NCI-H345 treated with DMSO at 0.1 percent for 48 hours (cell line): ENCODE results near the gene EEF1A1.
"Not testable (repeated sequence)": the region's sequence is repeated elsewhere in the genome, so short reads cannot be mapped to it uniquely, and the experiment has no call there.

ENCODE experiments used
- DNase-seq: peaks from one replicate; lab custom pipeline; 2025; ENCODE audit not compliant: unreplicated experiment; lab: John Stamatoyannopoulos, UW

EEF1A1 gene

DNA sequence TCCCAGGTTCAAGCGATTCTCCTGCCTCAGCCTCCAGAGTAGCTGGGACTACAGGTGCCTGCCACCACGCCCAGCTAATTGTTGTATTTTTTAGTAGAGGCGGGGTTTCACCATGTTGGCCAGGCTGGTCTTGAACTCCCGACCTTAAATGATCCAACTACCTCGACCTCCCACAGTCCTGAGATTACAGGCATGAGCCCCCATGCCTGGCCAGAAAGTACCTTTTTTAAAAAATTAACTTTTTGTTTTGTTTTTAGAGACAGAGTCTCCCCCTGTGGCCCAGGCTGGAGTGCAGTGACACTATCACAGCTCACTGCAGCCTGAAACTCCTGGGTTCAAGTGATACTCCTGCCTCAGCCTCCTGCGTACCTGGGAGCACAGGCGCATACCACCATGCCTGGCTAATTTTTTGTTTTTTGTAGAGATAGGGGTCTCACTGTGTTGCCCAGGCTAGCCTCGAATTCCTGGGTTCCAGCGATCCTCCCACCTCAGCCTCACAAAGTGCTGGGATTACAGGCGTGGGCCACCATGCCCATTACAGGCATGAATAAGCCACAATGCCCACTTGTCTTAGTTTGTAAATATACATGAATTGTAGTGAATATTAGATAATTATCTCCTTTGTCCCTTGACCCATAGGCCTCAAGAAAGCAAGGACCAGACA, 17.4 kb upstream of the EEF1A1 start:
- DNase-seq: no peak

DNA sequence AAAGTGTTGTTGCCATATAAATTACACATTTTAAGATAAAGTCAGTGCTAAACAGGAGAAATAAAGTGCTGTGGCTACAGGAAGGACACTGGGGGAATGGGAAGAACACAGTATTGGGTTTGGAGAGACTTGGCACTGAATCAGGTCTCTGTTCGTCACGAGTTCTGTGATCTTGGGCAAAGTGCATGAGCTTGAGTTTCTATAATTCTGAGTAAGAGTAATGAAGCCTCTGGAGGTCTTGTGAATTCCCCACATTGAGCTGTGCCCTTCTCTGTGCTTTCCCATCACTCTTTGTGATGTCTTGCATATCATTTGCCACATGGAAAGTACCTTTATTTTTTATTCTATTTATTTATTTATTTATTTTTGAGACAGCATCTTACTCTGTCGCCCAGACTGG, 16.8 kb upstream of the EEF1A1 start:
- DNase-seq: no peak

DNA sequence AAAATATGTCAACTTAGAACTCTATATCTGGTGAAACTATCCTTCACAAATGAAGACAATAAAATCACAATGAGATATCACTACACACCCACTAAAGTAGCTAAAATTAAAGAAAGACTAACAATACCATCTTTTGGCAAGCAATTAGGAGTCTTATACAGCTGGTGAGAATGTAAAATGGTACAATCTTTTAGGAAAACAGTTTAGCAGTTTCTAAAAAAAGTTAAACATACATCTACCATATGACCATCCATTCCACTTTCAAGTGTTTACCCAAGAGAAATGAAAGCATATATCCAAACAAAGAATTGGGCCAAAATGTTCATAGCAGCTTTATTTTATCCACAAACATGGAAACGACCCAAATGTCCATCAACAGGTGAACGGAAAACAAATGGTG, 13.8 kb upstream of the EEF1A1 start:
- no peak for DNase-seq

DNA sequence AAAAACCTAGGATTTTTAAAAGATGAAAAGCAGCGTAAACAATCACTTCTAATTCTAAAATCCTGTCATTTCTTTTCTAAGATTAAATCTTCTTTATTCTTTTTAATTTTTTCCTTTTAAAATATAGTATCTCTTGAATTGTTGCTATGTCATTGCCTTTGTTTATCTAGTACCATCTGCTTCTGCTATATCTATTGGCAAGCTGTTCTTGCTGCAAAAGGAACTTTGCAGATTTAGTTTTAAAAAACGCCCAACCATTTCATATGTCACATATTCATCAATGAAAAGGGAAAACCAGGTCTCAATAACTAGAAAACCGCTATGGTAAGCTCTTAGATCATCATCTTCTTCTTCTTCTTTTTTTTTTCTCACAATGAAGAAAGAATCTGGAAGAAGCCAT, 11.5 kb upstream of the EEF1A1 start:
- no peak for DNase-seq

DNA sequence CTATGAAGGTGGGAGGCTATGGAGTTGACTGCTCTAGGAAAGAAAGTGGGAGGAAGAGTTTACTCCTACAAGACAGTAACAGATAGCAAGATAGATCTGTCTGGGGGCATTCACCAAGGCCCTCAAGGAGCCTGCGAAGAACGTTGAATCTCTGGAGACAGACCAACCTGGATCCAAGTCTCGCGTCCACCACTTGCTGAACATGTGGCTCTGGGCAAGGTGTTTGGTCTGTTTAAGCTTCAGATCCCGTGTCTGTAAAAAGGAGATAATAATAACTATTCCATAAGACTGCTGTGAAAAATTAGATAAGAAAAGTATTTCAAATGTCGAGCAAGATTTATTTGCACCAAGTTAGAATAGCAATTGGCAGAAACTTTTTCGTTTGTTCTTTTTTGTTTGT, 8.1 kb upstream of the EEF1A1 start:
- DNase-seq: no peak

DNA sequence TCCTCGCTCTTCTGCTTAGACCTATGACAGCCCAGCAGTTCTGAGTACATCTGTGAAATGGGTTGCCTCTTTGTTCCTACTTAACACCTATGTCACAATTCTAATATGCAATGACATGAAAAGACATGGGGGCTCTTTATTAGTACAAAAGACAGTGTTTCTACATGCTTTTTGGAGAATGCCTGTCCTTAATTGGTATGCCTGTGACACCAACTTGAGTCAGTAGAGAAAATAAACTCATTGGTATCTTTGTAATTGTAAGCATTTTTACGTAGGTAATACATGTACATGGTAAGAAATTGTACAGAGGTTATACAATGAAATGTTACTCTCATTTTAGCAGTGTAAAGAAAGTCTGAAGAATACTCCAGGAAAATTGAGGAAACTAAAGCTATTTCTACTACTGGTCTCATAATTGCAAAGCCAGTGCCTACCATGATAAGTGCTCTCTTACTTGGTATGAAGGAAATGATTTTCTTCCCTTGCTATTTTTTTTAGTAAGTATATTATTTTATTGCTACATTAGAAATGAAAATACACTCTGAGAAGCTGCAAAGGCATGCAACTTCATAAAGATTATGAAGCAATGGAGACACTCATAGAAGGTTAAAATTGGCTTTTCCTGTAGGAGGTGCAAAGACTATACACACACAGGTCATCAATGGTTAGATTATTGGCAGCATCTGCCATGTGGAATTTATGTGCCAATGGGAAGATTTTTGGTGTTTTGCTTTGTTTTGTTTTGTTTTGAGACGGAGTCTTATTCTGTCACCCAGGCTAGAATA, 4.9 kb upstream of the EEF1A1 start:
- no peak for DNase-seq

DNA sequence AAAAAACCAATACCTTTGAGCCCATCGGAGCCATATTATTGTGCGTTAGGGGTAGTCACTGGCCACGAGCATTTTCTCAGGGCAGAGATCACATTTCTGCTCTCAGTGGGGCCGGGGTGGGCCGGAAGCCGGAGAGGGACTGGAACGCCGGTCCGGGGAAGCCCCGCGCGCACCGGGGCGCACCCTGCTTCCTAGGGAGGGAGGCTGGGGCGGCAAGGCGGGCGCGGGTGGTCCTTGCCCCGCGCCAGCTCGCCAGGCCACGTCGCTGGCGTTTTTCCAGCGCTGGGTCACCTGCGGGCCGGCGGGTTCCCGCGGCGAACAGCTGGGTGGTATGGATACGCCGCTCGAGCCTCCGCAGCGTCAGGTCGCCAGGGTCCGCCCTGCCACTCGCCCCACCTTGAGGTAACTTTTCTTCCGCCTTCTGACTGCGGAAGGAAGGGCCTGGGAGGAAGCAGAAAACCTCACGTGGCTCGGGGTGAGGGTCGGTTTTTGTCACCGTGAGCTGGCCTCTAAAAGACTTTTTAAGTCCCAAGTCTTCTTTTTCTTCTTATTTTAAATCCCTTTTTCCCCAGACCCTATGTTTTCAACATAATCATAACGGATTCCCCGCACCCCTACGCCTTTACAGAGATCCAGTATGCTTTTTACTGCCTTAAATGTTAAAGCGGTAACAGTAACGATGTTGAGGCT, 2.7 kb upstream of the EEF1A1 start:
- DNase-seq: no peak

DNA sequence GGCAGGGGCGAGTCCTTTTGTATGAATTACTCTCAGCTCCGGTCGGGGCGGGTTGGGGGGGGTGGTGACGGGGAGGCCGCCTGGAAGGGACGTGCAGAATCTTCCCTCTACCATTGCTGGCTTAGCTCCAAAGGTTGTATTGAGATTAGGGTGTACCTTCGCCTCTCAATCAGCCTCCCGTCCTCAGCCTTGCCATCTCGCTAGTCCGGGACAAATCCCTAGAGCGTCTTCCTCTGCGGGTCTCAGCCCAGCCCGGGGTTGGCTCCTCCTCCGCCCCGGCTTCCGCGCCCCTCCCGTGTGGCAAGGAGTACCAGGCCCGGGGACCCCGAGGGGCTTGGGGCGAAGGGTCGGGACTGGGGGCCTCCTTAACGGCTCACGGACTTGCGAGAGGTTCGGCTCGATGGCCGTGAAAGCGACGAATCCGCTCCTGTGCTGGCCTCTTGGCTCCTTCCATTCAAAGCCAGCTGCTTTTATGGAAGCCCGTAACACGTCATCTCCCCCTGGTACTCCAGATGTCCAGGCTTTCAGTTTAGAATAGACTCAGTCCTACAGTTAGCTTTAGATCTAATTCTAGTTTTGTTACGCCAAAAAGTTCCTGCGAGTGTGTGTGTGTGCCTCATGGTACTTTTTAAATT, 636 bp upstream of the EEF1A1 start:
- peak; percentile 69 for DNase-seq

DNA sequence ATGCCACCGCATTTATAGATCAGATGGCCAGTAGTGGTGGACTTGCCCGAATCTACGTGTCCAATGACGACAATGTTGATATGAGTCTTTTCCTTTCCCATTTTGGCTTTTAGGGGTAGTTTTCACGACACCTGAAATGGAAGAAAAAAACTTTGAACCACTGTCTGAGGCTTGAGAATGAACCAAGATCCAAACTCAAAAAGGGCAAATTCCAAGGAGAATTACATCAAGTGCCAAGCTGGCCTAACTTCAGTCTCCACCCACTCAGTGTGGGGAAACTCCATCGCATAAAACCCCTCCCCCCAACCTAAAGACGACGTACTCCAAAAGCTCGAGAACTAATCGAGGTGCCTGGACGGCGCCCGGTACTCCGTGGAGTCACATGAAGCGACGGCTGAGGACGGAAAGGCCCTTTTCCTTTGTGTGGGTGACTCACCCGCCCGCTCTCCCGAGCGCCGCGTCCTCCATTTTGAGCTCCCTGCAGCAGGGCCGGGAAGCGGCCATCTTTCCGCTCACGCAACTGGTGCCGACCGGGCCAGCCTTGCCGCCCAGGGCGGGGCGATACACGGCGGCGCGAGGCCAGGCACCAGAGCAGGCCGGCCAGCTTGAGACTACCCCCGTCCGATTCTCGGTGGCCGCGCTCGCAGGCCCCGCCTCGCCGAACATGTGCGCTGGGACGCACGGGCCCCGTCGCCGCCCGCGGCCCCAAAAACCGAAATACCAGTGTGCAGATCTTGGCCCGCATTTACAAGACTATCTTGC, 725 bp downstream of the EEF1A1 start:
- DNase-seq: peak; percentile 12

DNA sequence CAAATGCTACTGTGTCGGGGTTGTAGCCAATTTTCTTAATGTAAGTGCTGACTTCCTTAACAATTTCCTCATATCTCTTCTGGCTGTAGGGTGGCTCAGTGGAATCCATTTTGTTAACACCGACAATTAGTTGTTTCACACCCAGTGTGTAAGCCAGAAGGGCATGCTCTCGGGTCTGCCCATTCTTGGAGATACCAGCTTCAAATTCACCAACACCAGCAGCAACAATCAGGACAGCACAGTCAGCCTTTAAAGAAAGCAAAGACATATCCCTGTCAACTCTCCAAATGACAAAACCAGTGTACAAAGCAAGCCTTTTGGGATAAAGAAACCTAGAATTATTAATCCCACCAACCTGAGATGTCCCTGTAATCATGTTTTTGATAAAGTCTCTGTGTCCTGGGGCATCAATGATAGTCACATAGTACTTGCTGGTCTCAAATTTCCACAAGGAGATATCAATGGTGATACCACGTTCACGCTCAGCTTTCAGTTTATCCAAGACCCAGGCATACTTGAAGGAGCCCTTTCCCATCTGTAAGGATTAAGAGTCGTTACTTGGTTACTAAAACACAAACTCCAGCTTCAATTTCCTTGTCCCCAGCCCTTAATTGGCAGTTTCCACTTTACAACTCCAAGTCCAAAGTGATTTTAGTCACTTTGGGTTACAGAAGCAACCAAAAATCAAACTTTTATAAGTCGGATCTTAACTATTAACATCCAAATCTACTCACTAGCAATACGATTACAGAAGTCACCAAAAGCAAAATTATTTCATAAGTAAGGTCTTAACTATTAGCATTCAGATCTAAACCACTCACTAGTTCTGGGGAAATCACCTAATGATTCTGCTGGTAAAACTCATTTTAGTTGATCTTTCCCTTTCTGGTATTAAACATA, 1.6 kb downstream of the EEF1A1 start:
- DNase-seq: not testable (repeated sequence)

DNA sequence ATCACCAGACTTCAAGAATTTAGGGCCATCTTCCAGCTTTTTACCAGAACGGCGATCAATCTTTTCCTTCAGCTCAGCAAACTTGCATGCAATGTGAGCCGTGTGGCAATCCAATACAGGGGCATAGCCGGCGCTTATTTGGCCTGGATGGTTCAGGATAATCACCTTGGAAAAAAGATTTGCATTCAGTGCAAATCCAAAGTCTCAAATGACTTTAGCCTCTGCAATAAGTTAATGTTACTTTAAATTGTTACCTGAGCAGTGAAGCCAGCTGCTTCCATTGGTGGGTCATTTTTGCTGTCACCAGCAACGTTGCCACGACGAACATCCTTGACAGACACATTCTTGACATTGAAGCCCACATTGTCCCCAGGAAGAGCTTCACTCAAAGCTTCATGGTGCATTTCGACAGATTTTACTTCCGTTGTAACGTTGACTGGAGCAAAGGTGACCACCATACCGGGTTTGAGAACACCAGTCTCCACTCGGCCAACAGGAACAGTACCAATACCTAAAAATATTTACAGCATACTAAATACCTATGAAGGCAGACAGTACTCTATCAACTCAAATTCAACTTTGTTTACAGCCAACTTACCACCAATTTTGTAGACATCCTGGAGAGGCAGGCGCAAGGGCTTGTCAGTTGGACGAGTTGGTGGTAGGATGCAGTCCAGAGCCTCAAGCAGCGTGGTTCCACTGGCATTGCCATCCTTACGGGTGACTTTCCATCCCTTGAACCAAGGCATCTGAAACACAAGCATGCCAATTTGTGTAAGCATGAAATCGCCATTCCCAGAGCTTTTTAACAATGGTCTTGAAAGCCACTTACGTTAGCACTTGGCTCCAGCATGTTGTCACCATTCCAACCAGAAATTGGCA, 2.5 kb downstream of the EEF1A1 start:
- DNase-seq: not testable (repeated sequence)

DNA sequence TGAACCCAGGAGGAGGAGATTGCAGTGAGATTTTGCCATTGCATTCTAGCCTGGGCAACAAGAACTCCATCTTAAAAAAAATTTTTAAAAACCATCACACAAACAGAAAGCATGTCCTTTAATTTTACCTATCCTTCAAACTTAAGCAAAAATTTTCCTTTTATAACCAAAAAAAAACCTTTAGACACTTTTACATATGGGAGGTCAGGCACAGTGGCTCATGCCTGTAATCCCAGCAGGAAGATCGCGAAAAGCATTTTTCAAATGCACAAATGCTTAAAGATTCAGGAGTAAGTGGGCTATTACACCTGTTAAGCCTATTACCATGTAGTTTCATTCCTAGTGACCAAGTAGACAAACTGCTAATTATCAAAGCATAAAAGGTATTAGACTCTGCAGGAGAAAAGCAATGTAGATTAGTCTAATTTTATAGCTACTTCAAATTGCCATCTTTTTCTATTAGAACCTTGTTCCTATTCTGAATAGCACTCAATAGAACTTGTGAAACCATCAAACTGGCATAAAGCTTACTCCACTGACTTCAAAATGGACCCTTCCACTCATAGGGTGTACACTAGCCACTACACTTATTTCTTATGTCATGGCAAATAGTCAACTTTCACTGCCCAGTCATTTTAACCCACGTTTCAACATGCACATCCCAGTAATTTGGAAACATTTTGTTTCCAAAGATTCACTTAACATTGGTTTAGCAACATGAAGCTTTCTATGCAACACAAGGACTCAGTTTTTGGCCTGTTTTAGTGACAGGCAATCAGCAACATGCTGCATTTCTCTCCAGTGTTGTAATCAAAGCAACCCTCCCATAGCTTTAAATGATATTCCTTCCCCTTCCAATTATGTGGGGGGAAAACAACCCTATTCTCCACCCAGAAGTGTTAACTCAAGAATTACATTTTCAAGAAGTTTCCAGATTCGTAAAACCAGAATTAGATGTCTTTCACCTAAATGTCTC, 4.0 kb downstream of the EEF1A1 start:
- DNase-seq: no peak

DNA sequence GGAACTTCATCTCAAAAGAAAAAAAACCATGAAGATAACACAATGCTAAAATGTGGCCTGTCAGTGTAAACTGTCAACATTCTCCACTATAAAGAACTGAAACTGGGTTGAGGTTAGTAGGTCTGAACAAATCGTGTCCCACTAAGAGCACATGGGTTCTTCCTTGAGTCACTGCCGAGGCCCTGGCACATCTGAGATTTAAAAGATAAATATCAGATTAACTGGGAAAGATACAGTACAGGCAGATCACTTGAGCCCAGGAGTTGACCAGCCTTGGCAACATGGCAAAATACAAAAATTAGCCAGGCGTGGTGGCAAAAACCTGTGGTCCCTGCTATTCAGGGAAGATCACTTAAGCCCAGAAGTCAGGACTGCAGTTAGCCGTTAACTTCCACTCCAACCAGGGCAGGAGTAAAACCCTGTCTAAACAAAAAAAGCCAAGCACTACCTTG, 5.6 kb downstream of the EEF1A1 start:
- DNase-seq: no peak

DNA sequence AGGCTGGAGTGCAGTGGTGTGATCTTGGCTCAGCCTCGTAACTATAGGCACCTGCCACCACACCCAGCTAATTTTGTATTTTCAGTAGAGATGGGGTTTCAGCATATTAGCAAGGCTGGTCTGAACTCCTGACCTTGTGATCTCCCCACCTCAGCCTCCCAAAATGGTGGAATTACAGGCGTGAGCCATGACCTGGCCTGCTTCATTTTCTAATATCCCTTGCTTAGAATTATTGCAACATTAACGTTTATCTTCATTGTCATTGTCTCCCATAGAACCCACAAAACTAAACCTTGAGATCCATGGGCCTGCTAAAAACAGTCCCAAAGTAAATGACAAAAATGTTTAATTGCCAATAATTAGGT, 6.1 kb downstream of the EEF1A1 start:
- DNase-seq: no peak

DNA sequence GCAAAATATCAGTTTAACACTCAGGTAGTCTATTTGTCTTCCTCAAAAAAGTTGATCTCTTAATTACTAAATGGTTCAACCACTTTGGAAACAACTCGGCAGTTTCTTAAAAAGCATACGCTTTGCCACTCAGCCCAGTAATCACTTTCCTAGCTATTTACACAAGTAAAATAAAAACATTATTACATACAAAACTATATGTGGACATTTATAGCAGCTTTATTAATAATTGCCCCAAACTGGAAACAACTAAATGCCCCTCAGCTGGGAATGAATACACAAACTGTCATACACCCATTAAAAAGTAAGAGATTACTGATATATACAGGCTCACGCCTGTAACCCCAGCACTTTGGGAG, 7.4 kb downstream of the EEF1A1 start:
- DNase-seq: no peak

DNA sequence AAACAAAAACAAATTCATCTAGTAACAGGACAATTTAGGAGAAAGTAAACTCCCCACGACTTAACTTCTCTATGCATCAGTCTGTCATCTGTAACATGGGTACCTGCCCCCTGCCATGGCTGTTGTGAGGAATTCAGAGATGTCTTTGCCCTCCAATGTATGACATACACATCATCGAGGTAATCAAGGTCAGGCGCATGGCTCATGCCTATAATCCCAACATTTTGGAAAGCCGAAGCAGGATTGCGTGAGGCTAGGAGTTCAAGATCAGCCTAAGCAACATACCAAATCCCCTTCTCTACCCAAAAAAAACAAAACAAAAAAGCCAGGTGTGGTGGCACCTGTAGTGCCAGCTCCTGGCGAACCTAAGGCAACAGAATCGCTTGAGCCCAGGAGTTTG, 9.0 kb downstream of the EEF1A1 start:
- DNase-seq: no peak

DNA sequence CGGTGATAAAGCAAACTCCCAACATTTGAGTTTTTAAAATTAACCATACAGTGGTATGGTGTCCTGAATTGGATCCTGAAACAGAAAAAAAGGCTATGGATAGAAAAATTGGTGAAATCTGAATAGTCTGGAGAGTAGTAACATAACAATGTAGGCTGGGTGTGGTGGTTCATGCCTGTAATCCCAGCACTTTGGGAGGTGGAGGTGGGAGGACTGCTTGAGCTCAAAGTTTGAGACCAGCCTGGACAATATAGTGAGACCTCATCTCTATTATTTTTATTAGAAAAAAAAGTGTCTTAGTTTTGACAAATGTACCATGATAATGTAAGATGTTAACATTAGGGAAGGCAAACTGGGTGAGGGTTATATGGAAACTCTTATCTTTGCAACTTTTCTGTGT, 11.0 kb downstream of the EEF1A1 start:
- DNase-seq: no peak

DNA sequence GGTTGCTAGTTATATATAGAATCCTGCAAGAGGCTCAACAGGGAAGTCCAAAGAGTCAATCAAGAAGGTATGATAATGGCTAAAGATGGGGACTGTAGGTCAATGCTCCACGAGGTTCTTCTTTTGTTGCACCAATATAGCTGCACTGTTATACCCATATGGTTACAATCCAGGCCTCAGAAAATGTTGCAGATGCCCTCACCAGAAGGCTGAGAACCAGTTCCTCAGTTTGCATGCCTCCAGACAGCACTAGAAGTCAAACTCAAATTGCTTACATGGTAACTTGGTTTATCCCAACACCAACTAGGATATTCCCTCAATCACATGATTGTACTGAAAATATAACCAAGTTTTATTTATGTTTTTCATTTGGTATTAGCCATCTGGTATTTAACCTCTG, 12.1 kb downstream of the EEF1A1 start:
- DNase-seq: no peak
